ENCODE data around the gene INTS1.

GRCh38 chr7:1531979-1532455 lies 27.8 kb upstream of the INTS1 start:
- TF ChIP-seq TAF1 (IDR thresholded peaks at IDR 0.05; ENCODE audit: low read depth, low read length): no peak
- no peak for TF ChIP-seq POLR2A (IDR thresholded peaks at IDR 0.05; ENCODE audit: low read depth, low read length)
- TF ChIP-seq POLR2AphosphoS5 (IDR thresholded peaks at IDR 0.05; ENCODE audit: low read depth, low read length): no peak
- no peak for TF ChIP-seq SPI1 (IDR thresholded peaks at IDR 0.05; ENCODE audit: low read depth, low read length)
- no peak for TF ChIP-seq POU2F2 (IDR thresholded peaks at IDR 0.05; ENCODE audit: low read depth, low read length)
- no peak for TF ChIP-seq PAX5 (IDR thresholded peaks at IDR 0.05; ENCODE audit: insufficient read depth, low read length, severe bottlenecking)
